HepG2 (cell line): ENCODE measurements around the gene SCRN3. TPM values are rescaled to one million over a fixed set of nuclear protein-coding genes. Genes with fewer than 3 reads are reported as not detected.

Experiments used
- ATAC-seq: fragments of 200-7000 bp; cut with Tn5 transposase; 3 replicates; pipeline ENCODE4 v1.9.1; 2020; ENCODE audit warnings: mild to moderate bottlenecking, moderate library complexity
- BruUV-seq: library from RNA; stranded (reverse); fragments of 400-500 nt; replicated peaks from 2 replicates; lab custom pipeline; 2021; lab: Mats Ljungman, UMichigan
- CTCF ChIA-PET: fragments of 300-600 bp; formaldehyde crosslinking; extraction: SDS; loops from one replicate; lab custom pipeline; 2021; ENCODE audit warnings: low total read pairs, inconsistent platforms, low intra/inter-chr PET ratio; lab: Yijun Ruan, JAX
- POLR2A ChIA-PET: fragments of 350-600 bp; sonication (Branson Sonifier 250); formaldehyde crosslinking; loops from one replicate; lab custom pipeline; 2020; ENCODE audit warnings: antibody characterized with exemption, inconsistent platforms; lab: Yijun Ruan, JAX
- DNase-seq: peaks from one replicate; pipeline ENCODE4 v3.0.0-alpha.2; 2015; ENCODE audit warnings: low spot score
- FAIRE-seq: peaks from 3 replicates; lab custom pipeline; 2011; peaks lifted over from hg19 to GRCh38; lab: Jason Lieb, UNC
- H2AFZ ChIP-seq: one replicate; pipeline ENCODE4 v1.6.1; 2011; ENCODE audit warnings: low read length, inconsistent platforms
- H3K27ac ChIP-seq: fragments of 300-600 bp; 3 replicates; pipeline ENCODE4 v1.8.0; 2011; ENCODE audit warnings: mixed run types, mild to moderate bottlenecking, mixed read lengths, low read length, inconsistent platforms; ENCODE audit not compliant: insufficient read depth; ENCODE audit errors: extremely low read length
- H3K27me3 ChIP-seq, 2 experiments: fragments of 200-600 bp in 1 of 2; 2 replicates in 1 of 2; 3 replicates in 1 of 2; pipeline versions ENCODE4 v1.6.0 to v1.8.0; 2011; ENCODE audit warnings: low read length in 2 of 2, mild to moderate bottlenecking in 2 of 2, moderate library complexity in 2 of 2, inconsistent platforms in 1 of 2; ENCODE audit not compliant: insufficient read depth in 2 of 2, control insufficient read depth in 1 of 2
- H3K36me3 ChIP-seq, 2 experiments: fragments of 200-600 bp in 1 of 2; replicated peaks in 1 of 2; 2 replicates in 1 of 2; 3 replicates in 1 of 2; pipeline versions ENCODE4 v1.5.1 to v1.8.0; 2011; ENCODE audit warnings: low read length in 2 of 2, inconsistent platforms in 1 of 2; ENCODE audit not compliant: insufficient read depth in 2 of 2, control insufficient read depth in 1 of 2
- H3K4me1 ChIP-seq: 2 replicates; pipeline ENCODE4 v1.5.1; 2012; ENCODE audit warnings: low read length, inconsistent platforms; ENCODE audit not compliant: insufficient read depth
- H3K4me2 ChIP-seq: 2 replicates; pipeline ENCODE4 v1.6.0; 2011; ENCODE audit warnings: low read depth, low read length, inconsistent platforms
- H3K4me3 ChIP-seq, 3 experiments: fragments of 200-600 bp in 1 of 3; sonication (generic), shearing (Covaris generic) in 1 of 3; replicated peaks in 1 of 3; 2 replicates each; pipeline ENCODE4 v1.5.1; 2011 to 2016; ENCODE audit warnings: low read length in 3 of 3, inconsistent platforms in 2 of 3, low read depth in 2 of 3, mild to moderate bottlenecking in 2 of 3, control low read depth in 1 of 3, mixed read lengths in 1 of 3; ENCODE audit not compliant: insufficient read depth in 1 of 3
- H3K79me2 ChIP-seq: one replicate; pipeline ENCODE4 v1.6.1; 2011; ENCODE audit warnings: low read length, inconsistent platforms; ENCODE audit not compliant: insufficient read depth
- H3K9ac ChIP-seq: 2 replicates; pipeline ENCODE4 v1.6.0; 2011; ENCODE audit warnings: mild to moderate bottlenecking, low read depth, low read length, inconsistent platforms; ENCODE audit not compliant: insufficient read depth
- H3K9me3 ChIP-seq: 2 replicates; pipeline ENCODE4 v1.5.1; 2012; ENCODE audit warnings: mild to moderate bottlenecking, low read length
- H4K20me1 ChIP-seq: 2 replicates; pipeline ENCODE4 v1.6.0; 2011; ENCODE audit warnings: inconsistent platforms, mild to moderate bottlenecking, low read length, moderate library complexity; ENCODE audit not compliant: insufficient read depth
- AFF4 ChIP-seq: sonication (generic); formaldehyde crosslinking; IDR thresholded peaks from 2 replicates; pipeline ENCODE4 v1.4.0; 2020; ENCODE audit warnings: missing genetic modification reagents
- ARHGAP35 ChIP-seq: sonication (generic); formaldehyde crosslinking; IDR thresholded peaks from 2 replicates; pipeline ENCODE4 v1.9.0; 2022; ENCODE audit warnings: mild to moderate bottlenecking, inconsistent platforms, moderate library complexity, missing genetic modification reagents, borderline replicate concordance
- DMAP1 ChIP-seq: IDR thresholded peaks from 2 replicates; pipeline ENCODE4 v1.6.1; 2016
- MEIS1 ChIP-seq: sonication (generic); formaldehyde crosslinking; IDR thresholded peaks from 2 replicates; pipeline ENCODE4 v1.9.0; 2021; ENCODE audit warnings: mild to moderate bottlenecking, missing genetic modification reagents, moderate library complexity, borderline replicate concordance
- NFE2L1 ChIP-seq: sonication (generic); formaldehyde crosslinking; IDR thresholded peaks from 2 replicates; pipeline ENCODE4 v1.4.0; 2020; ENCODE audit warnings: missing genetic modification reagents, mild to moderate bottlenecking, borderline replicate concordance
- PATZ1 ChIP-seq: sonication (generic); formaldehyde crosslinking; IDR thresholded peaks from 2 replicates; pipeline ENCODE4 v1.4.0; 2020; ENCODE audit warnings: missing genetic modification reagents
- RFX1 ChIP-seq: fragments of 450-650 bp; IDR thresholded peaks from 2 replicates; pipeline ENCODE4 v1.6.1; 2017
- ZBTB46 ChIP-seq: sonication (generic); formaldehyde crosslinking; IDR thresholded peaks from 2 replicates; pipeline ENCODE4 v1.4.0; 2020; ENCODE audit warnings: mild to moderate bottlenecking, missing genetic modification reagents, borderline replicate concordance
- ZFP36L2 ChIP-seq: sonication (generic); formaldehyde crosslinking; IDR thresholded peaks from 2 replicates; pipeline ENCODE4 v1.4.0; 2020; ENCODE audit warnings: missing genetic modification reagents
- ZNF484 ChIP-seq: sonication (generic); formaldehyde crosslinking; IDR thresholded peaks from 2 replicates; pipeline ENCODE4 v1.5.1; 2020; ENCODE audit warnings: mild to moderate bottlenecking, low read depth, missing genetic modification reagents, borderline replicate concordance
- ZSCAN25 ChIP-seq: sonication (generic); formaldehyde crosslinking; IDR thresholded peaks from 2 replicates; pipeline ENCODE4 v1.8.0; 2022; ENCODE audit warnings: mild to moderate bottlenecking, missing genetic modification reagents
- WGBS: methylation state at CpG from one replicate; pipeline ENCODE4 v1.1.6; 2017; ENCODE audit warnings: low lambda C conversion rate; 5-methylcytosine and 5-hydroxymethylcytosine counted together
- in situ Hi-C: cut with HindIII; loops from 2 replicates; pipeline ENCODE4 v1.10.0; 2017; ENCODE audit warnings: low pct_unique_long_range_greater_than_20kb; ENCODE audit not compliant: extremely low pct_ligation_motif_present
- intact Hi-C: fragments of 100-400 bp; cut with micrococcal nuclease; formaldehyde crosslinking; loops from one replicate; pipeline ENCODE4 v1.10.0; 2022; ENCODE audit not compliant: unreplicated experiment
- polyA plus RNA-seq, 8 experiments: library from polyadenylated mRNA; depleted of rRNA in 3 of 8; stranded (reverse) in 7 of 8; unstranded in 1 of 8; fragments of >200 nt; fragmentation: Illumina TruSeq in 4 of 8; extraction: Trizol in 4 of 8; gene quantifications; 2 replicates each; pipeline versions ENCODE4 v1.2.1 to v1.2.3, GENCODE V29; 2011 to 2016; ENCODE audit warnings: low read depth in 4 of 8, missing spikeins in 1 of 8, mixed read lengths in 1 of 8; ENCODE audit not compliant: insufficient read depth in 1 of 8
- total RNA-seq, 5 experiments: library from RNA; depleted of rRNA; stranded (reverse); fragments of >200 nt; fragmentation: Illumina TruSeq; extraction: Trizol; gene quantifications; 2 replicates each; pipeline ENCODE4 v1.2.3, GENCODE V29; 2016; ENCODE audit warnings: low read depth in 1 of 5

SCRN3 gene
- total and polyA plus RNA-seq, 2 of the 13 experiments (the other 11 are each of a cell fraction or from before 2014, with no cell fraction given), result 6.6 to 11.3 TPM

- DNase-seq (no peak), FAIRE-seq (no peak), ATAC-seq (no peak)
- no peaks in the 10 kb centered on the region for H3K4me1 ChIP-seq
- no peak overlapping the region for H3K9ac ChIP-seq
- H3K9me3 ChIP-seq, result no peaks in the 10 kb centered on the region
- H3K4me2 ChIP-seq, result no peak overlapping the region
- intact Hi-C loops (no loop called here), in situ Hi-C loops (no loop called here)
- H3K4me3 ChIP-seq, result no peak overlapping the region
- H3K36me3 ChIP-seq, result no peaks in the 10 kb centered on the region
- BruUV-seq, result no TSS peak
- POLR2A ChIA-PET, result no interaction called here
- TF ChIP-seq AFF4 (no peak), MEIS1 (CRISPR knock-in tag) (no peak), ZSCAN25 (CRISPR knock-in tag) (no peak), ZNF484 (CRISPR knock-in tag) (no peak), NFE2L1 (no peak), ZFP36L2 (CRISPR knock-in tag) (no peak), PATZ1 (no peak), RFX1 (no peak), ARHGAP35 (CRISPR knock-in tag) (no peak), DMAP1 (CRISPR knock-in tag) (no peak), ZBTB46 (CRISPR knock-in tag) (no peak)
- TF ChIP-seq, all 625 proteins: peak for 0
- no peaks in the 10 kb centered on the region for H3K79me2 ChIP-seq
- H2AFZ ChIP-seq, result no peak overlapping the region
- CTCF ChIA-PET, result no interaction called here
- H3K27me3 ChIP-seq, result peaks cover 0 to 4% of the 10 kb centered on the region in 2 experiments; a peak in 1 of 5 replicates
- no peak overlapping the region for H3K27ac ChIP-seq
- H4K20me1 ChIP-seq, result no peaks in the 10 kb centered on the region
- WGBS, result 12% methylated on average over 1 of the region's 1 CpG
Measured at GRCh38 chr2:174477759-174478158, 82.2 kb downstream of the SCRN3 start.
